ENCODE results near the gene SLC41A3.

SLC41A3 gene

DNA sequence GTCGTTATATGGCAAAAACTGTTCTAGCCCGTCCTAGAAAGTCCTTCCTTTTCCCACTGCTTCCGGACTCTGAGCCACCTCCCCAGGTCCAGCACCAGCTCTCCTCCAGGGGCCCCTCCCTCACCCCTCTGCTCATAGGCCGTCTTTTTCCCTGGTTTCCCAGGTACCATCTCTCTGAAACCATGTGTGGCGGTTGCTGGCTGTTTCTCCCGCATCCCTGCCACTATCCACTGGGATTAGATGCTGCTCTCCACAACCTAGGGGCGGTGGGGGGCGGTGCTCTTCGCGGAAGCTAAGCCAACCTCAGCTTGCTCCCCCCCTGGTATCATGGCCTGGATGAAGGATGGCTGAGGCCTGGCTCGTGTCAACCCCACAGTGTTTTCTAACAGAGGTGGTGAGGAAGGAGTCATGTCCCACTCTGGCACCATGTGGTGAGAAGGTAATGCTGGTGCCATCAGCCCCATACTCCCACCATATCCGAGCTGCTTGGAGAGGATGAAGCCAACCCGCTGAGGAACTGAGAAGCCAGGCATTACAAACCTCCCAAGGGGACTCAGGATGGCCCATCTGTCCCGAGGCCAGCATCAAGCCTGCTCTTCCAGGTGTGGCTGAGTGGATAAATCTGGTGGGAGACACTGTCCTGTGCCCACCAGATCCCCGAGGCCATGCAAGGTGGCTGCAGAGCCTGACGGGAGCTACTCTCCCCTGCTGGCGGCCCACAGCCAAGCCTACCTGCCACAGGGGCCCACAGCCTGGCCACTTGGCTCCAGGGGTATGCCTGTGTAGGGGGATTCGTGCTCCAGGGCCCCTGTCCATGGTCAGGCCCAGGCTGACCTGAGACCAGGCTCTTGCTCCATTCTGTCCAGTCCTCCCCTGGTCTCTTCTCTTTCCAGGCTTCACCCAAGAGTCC lies 27.9 kb upstream of the SLC41A3 start:
- no peak for TF ChIP-seq CTCF (conservative IDR thresholded peaks at IDR 0.05; ENCODE audit: low read depth)
- ChIA-PET POLR2A (ENCODE audit: low non-redundant PET) (no interaction called here), CTCF (interaction anchor here (0.6 kb wide), 2 partner anchors 10 to 1383 kb away, joined by 3 to 4 read pairs; no protein-coding TSS in a partner anchor)
- no peak for DNase-seq (ENCODE audit: low spot score)
- no peak overlapping the region for H3K27ac ChIP-seq

DNA sequence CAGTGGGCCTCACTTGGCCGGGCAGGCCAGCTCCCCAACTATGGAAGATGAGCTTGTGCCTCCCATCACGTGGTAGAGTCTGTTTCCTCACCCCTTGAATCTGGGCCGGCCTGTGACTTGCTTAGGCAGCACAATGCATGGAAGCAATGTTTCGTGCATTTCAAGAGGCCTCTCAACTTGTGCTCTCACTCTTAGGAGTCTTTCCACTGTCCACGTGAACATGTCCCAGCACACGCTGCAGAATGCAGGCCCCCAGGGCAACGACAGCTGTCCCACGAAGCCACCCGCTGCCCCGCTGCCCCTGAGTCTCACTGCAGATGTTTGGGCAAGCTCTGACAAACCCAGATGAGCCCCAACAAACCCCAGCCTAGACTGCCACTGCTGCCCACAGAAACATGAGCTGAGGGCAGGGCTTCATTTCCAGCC lies 27.2 kb upstream of the SLC41A3 start:
- ChIA-PET CTCF (interaction anchor here (0.6 kb wide), 1 partner anchor 1384 kb away, joined by 3 read pairs; no protein-coding TSS in a partner anchor), POLR2A (ENCODE audit: low non-redundant PET) (no interaction called here)
- TF ChIP-seq CTCF (conservative IDR thresholded peaks at IDR 0.05; ENCODE audit: low read depth) = no peak
- no peak for DNase-seq (ENCODE audit: low spot score)
- H3K27ac ChIP-seq = no peak overlapping the region

- no peak overlapping the region for H3K27ac ChIP-seq
- TF ChIP-seq CTCF (conservative IDR thresholded peaks at IDR 0.05; ENCODE audit: low read depth) = no peak
- ChIA-PET POLR2A (ENCODE audit: low non-redundant PET) (no interaction called here), CTCF (interaction anchor here (0.6 kb wide), 1 partner anchor 334 kb away, joined by 4 read pairs; no protein-coding TSS in a partner anchor)
- no peak for DNase-seq (ENCODE audit: low spot score)
Observed at GRCh38 chr3:126110431-126111125, 26.7 kb upstream of the SLC41A3 start.

- ChIA-PET CTCF (no interaction called here), POLR2A (ENCODE audit: low non-redundant PET) (no interaction called here)
- no peak for TF ChIP-seq CTCF (conservative IDR thresholded peaks at IDR 0.05; ENCODE audit: low read depth)
- no peak overlapping the region for H3K27ac ChIP-seq
- no peak for DNase-seq (ENCODE audit: low spot score)
Observed at GRCh38 chr3:126109880-126110235, 25.9 kb upstream of the SLC41A3 start.

- CTCF ChIA-PET = no interaction called here
- DNase-seq (ENCODE audit: low spot score) = no peak
- POLR2A ChIA-PET (ENCODE audit: low non-redundant PET) = no interaction called here
- TF ChIP-seq CTCF (conservative IDR thresholded peaks at IDR 0.05; ENCODE audit: low read depth) = no peak
- no peak overlapping the region for H3K27ac ChIP-seq
Observed at GRCh38 chr3:126109146-126109879, 25.4 kb upstream of the SLC41A3 start.

DNA sequence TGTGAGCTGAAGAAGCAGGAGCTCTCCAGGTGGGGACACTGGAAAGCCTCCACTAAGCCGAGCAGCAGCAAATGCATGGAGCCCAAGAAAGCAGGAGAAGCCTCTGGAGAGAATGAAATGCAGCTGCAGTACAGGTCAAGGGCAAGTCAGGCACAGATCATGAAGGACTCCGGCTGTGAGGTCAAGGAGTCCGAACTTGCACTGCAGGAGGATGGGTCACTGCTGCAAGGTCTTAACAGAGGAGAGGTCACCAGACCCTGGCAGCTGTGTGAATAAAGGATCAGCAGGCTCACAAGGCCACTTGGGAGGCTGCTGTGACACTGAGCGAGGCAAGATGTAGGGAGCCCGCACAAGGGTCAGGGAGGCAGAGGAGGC lies 24.7 kb upstream of the SLC41A3 start:
- ChIA-PET CTCF (interaction anchor here (0.6 kb wide), 1 partner anchor 46 kb away, joined by 7 read pairs; no protein-coding TSS in a partner anchor), POLR2A (ENCODE audit: low non-redundant PET) (no interaction called here)
- H3K27ac ChIP-seq = no peak overlapping the region
- no peak for TF ChIP-seq CTCF (conservative IDR thresholded peaks at IDR 0.05; ENCODE audit: low read depth)
- DNase-seq (ENCODE audit: low spot score) = no peak
